ENCODE measurements around the gene KMT5B.

KMT5B gene

GRCh38 chr11:68113986-68114385 is 99.1 kb downstream of the KMT5B start:
- H3K9me3 ChIP-seq (ENCODE audit: control insufficient read depth in 2 of 2, low read length in 2 of 2), result no peaks in the 10 kb centered on the region
- H3K4me3 ChIP-seq (ENCODE audit: low read length in 2 of 2), result no peak overlapping the region
- H3K4me1 ChIP-seq (ENCODE audit: control insufficient read depth in 2 of 2, insufficient read depth in 2 of 2, low read length in 2 of 2), result peaks cover 18 to 23% of the 10 kb centered on the region in 2 donors
- H3K27me3 ChIP-seq (ENCODE audit: control insufficient read depth in 2 of 2, insufficient read depth in 2 of 2, low read length in 2 of 2), result no peaks in the 10 kb centered on the region
- no peak overlapping the region for H3K9ac ChIP-seq (ENCODE audit: low read depth in 1 of 2, low read length in 2 of 2)
- H3K27ac ChIP-seq (ENCODE audit: low read depth in 2 of 2, low read length in 2 of 2), result peak overlapping the region in 1 of 2 donors; percentile 17
- peaks cover 0 to 2% of the 10 kb centered on the region in 2 donors for H3K36me3 ChIP-seq (ENCODE audit: control insufficient read depth in 2 of 2, insufficient read depth in 2 of 2, low read length in 2 of 2)

GRCh38 chr11:68107689-68108088 is 105.4 kb downstream of the KMT5B start:
- Histone ChIP-seq H3K36me3 (ENCODE audit: control insufficient read depth in 2 of 2, insufficient read depth in 2 of 2, low read length in 2 of 2) (no peaks in the 10 kb centered on the region), H3K4me3 (ENCODE audit: low read length in 2 of 2) (no peak overlapping the region), H3K27me3 (ENCODE audit: control insufficient read depth in 2 of 2, insufficient read depth in 2 of 2, low read length in 2 of 2) (no peaks in the 10 kb centered on the region), H3K4me1 (ENCODE audit: control insufficient read depth in 2 of 2, insufficient read depth in 2 of 2, low read length in 2 of 2) (peaks cover 19 to 27% of the 10 kb centered on the region in 2 donors), H3K27ac (ENCODE audit: low read depth in 2 of 2, low read length in 2 of 2) (peak overlapping the region; percentile 63 to 77), H3K9ac (ENCODE audit: low read depth in 1 of 2, low read length in 2 of 2) (peak overlapping the region in 1 of 2 donors; percentile 58), H3K9me3 (ENCODE audit: control insufficient read depth in 2 of 2, low read length in 2 of 2) (no peaks in the 10 kb centered on the region)

GRCh38 chr11:68106165-68106940 is 106.7 kb downstream of the KMT5B start:
- H3K9ac ChIP-seq (ENCODE audit: low read depth in 1 of 2, low read length in 2 of 2), result peak overlapping the region; percentile 9 to 47
- no peaks in the 10 kb centered on the region for H3K9me3 ChIP-seq (ENCODE audit: control insufficient read depth in 2 of 2, low read length in 2 of 2)
- H3K27ac ChIP-seq (ENCODE audit: low read depth in 2 of 2, low read length in 2 of 2), result peak overlapping the region; percentile 63 to 77
- peaks cover 19 to 27% of the 10 kb centered on the region in 2 donors for H3K4me1 ChIP-seq (ENCODE audit: control insufficient read depth in 2 of 2, insufficient read depth in 2 of 2, low read length in 2 of 2)
- H3K27me3 ChIP-seq (ENCODE audit: control insufficient read depth in 2 of 2, insufficient read depth in 2 of 2, low read length in 2 of 2), result no peaks in the 10 kb centered on the region
- no peak overlapping the region for H3K4me3 ChIP-seq (ENCODE audit: low read length in 2 of 2)
- no peaks in the 10 kb centered on the region for H3K36me3 ChIP-seq (ENCODE audit: control insufficient read depth in 2 of 2, insufficient read depth in 2 of 2, low read length in 2 of 2)
